NCI-H345 treated with DMSO at 0.1 percent for 48 hours (cell line): ENCODE measurements around the gene C2orf80.
A peak's percentile ranks its signal among the peaks of the same experiment; 100 is the strongest.
"Not testable (repeated sequence)": the region's sequence is repeated elsewhere in the genome, so short reads cannot be mapped to it uniquely, and the experiment has no call there.

ENCODE experiments used
- DNase-seq: peaks from one replicate; lab custom pipeline; 2025; ENCODE audit not compliant: unreplicated experiment; lab: John Stamatoyannopoulos, UW

Gene C2orf80

GRCh38 chr2:208179028-208179609 lies 10.7 kb downstream of the C2orf80 start:
- DNase-seq, result no peak

- DNase-seq, result no peak
Observed at GRCh38 chr2:208175840-208176153, 14.0 kb downstream of the C2orf80 start.

- peak; percentile 89 for DNase-seq
Observed at GRCh38 chr2:208175069-208175839, 14.6 kb downstream of the C2orf80 start.

- DNase-seq, result no peak
Observed at GRCh38 chr2:208174144-208174543, 15.7 kb downstream of the C2orf80 start.

GRCh38 chr2:208172125-208172524 lies 17.7 kb downstream of the C2orf80 start:
- no peak for DNase-seq

- DNase-seq, result no peak
Observed at GRCh38 chr2:208164951-208165755, 24.7 kb downstream of the C2orf80 start.

GRCh38 chr2:208163489-208163888 lies 26.3 kb downstream of the C2orf80 start, which contains the start of gene CRYGA:
Gene CRYGA, minus strand, starts transcription at chr2:208163589. Its CDS starts 33 bp downstream, at chr2:208163556.
- no peak for DNase-seq

- no peak for DNase-seq
Observed at GRCh38 chr2:208156439-208156838, 33.4 kb downstream of the C2orf80 start.

- no peak for DNase-seq
Observed at GRCh38 chr2:208153156-208153555, 36.7 kb downstream of the C2orf80 start.

GRCh38 chr2:208150956-208151355 lies 38.9 kb downstream of the C2orf80 start:
- no peak for DNase-seq

GRCh38 chr2:208150094-208150493 lies 39.7 kb downstream of the C2orf80 start:
- no peak for DNase-seq

GRCh38 chr2:208148803-208149202 lies 41.0 kb downstream of the C2orf80 start:
- DNase-seq, result no peak

- no peak for DNase-seq
Observed at GRCh38 chr2:208147759-208148158, 42.1 kb downstream of the C2orf80 start.

- no peak for DNase-seq
Observed at GRCh38 chr2:208147008-208147407, 42.8 kb downstream of the C2orf80 start.

GRCh38 chr2:208146006-208146405 lies 43.8 kb downstream of the C2orf80 start, which contains the start of gene CRYGB:
Gene CRYGB, minus strand, starts transcription at chr2:208146158. Its CDS starts 38 bp downstream, at chr2:208146120.
- no peak for DNase-seq

GRCh38 chr2:208142925-208143799 lies 46.7 kb downstream of the C2orf80 start:
- DNase-seq, result peak; percentile 27

GRCh38 chr2:208142240-208142924 lies 47.4 kb downstream of the C2orf80 start:
- DNase-seq, result peak; percentile 64

GRCh38 chr2:208139447-208139846 lies 50.4 kb downstream of the C2orf80 start:
- no peak for DNase-seq

- DNase-seq, result not testable (repeated sequence)
Observed at GRCh38 chr2:208138334-208138733, 51.5 kb downstream of the C2orf80 start.

- no peak for DNase-seq
Observed at GRCh38 chr2:208136716-208137094, 53.1 kb downstream of the C2orf80 start.
